GM12873 (cell line): ENCODE measurements around the gene ATP4A.

Source experiments
- CTCF ChIP-seq: IDR thresholded peaks from 2 replicates; pipeline ENCODE4 v1.5.1; 2012; ENCODE audit warnings: low read depth, mild to moderate bottlenecking, moderate library complexity, low read length, control low read depth; ENCODE audit not compliant: insufficient read depth; ENCODE audit errors: missing control alignments

Gene ATP4A

GRCh38 chr19:35524181-35524837 lies 39.1 kb downstream of the ATP4A start:
- TF ChIP-seq CTCF = no peak

GRCh38 chr19:35522745-35523327 lies 40.6 kb downstream of the ATP4A start:
- TF ChIP-seq CTCF = no peak

- TF ChIP-seq CTCF = no peak
Measured at GRCh38 chr19:35521124-35521743, 42.2 kb downstream of the ATP4A start.

- no peak for TF ChIP-seq CTCF
Measured at GRCh38 chr19:35519291-35519690, 44.2 kb downstream of the ATP4A start.

- TF ChIP-seq CTCF = no peak
Measured at GRCh38 chr19:35518313-35518712, 45.1 kb downstream of the ATP4A start.

- no peak for TF ChIP-seq CTCF
Measured at GRCh38 chr19:35517342-35517741, 46.1 kb downstream of the ATP4A start.

GRCh38 chr19:35516310-35516709 lies 47.1 kb downstream of the ATP4A start:
- no peak for TF ChIP-seq CTCF
